Panc1 (cell line): ENCODE measurements around the gene DOCK3. TPM values are rescaled to one million over a fixed set of nuclear protein-coding genes. Genes with fewer than 3 reads are reported as not detected.

Experiments used
- ATAC-seq: fragments of 200-7000 bp; cut with Tn5 transposase; 2 replicates; pipeline ENCODE4 v1.9.1; 2020; ENCODE audit warnings: mild to moderate bottlenecking, moderate library complexity
- BruUV-seq: library from RNA; stranded (reverse); fragments of 400-500 nt; replicated peaks from 2 replicates; lab custom pipeline; 2021; lab: Mats Ljungman, UMichigan
- CTCF ChIA-PET: fragments of 300-600 bp; sonication (Branson Sonifier 250); formaldehyde crosslinking; loops from one replicate; lab custom pipeline; 2022; ENCODE audit warnings: antibody characterized with exemption; lab: Charles Lee
- POLR2A ChIA-PET: fragments of 300-600 bp; sonication (Branson Sonifier 250); formaldehyde crosslinking; loops from one replicate; lab custom pipeline; 2022; ENCODE audit warnings: antibody characterized with exemption; lab: Charles Lee
- DNase-seq: peaks from one replicate; pipeline ENCODE4 v3.0.0-alpha.2; 2010; ENCODE audit warnings: low read depth, low spot score
- H3K27ac ChIP-seq: 2 replicates; pipeline ENCODE4 v1.5.1; 2011; ENCODE audit warnings: mild to moderate bottlenecking, low read length, inconsistent platforms
- H3K27me3 ChIP-seq: fragments of 200-500 bp; sonication (Bioruptor generic); 2 replicates; pipeline ENCODE4 v1.6.0; 2014; ENCODE audit warnings: low read length, inconsistent platforms; ENCODE audit not compliant: control insufficient read depth, insufficient read depth
- H3K36me3 ChIP-seq: fragments of 200-500 bp; sonication (Bioruptor generic); 2 replicates; pipeline ENCODE4 v1.5.1; 2014; ENCODE audit warnings: inconsistent platforms, mild to moderate bottlenecking, low read length, moderate library complexity; ENCODE audit not compliant: control insufficient read depth, insufficient read depth
- H3K4me1 ChIP-seq: 2 replicates; pipeline ENCODE4 v1.5.1; 2011; ENCODE audit warnings: inconsistent platforms, mild to moderate bottlenecking, low read length, moderate library complexity; ENCODE audit not compliant: control insufficient read depth, insufficient read depth
- H3K4me3 ChIP-seq, 2 experiments: 2 replicates each; pipeline ENCODE4 v1.5.1; 2011 to 2012; ENCODE audit warnings: low read depth in 2 of 2, low read length in 2 of 2, mild to moderate bottlenecking in 2 of 2, inconsistent platforms in 1 of 2, moderate library complexity in 1 of 2
- H3K9me3 ChIP-seq: fragments of 200-500 bp; sonication (Bioruptor generic); 2 replicates; pipeline ENCODE4 v1.5.1; 2014; ENCODE audit warnings: low read depth, mild to moderate bottlenecking, inconsistent platforms, low read length, moderate library complexity; ENCODE audit not compliant: control insufficient read depth, insufficient read depth
- POLR2AphosphoS5 ChIP-seq: IDR thresholded peaks from 2 replicates; pipeline ENCODE4 v1.6.1; 2012; ENCODE audit warnings: mild to moderate bottlenecking, low read depth, low read length, moderate library complexity
- SIN3A ChIP-seq: IDR thresholded peaks from 2 replicates; pipeline ENCODE4 v1.6.1; 2012; ENCODE audit warnings: low read depth, mild to moderate bottlenecking, low read length, moderate library complexity, borderline replicate concordance; ENCODE audit not compliant: insufficient read depth
- TCF7L2 ChIP-seq: IDR thresholded peaks from 2 replicates; pipeline ENCODE4 v1.6.1; 2011; ENCODE audit warnings: mild to moderate bottlenecking, low read depth, low read length, inconsistent platforms
- in situ Hi-C: cut with HindIII; loops from 2 replicates; pipeline ENCODE4 v1.10.0; 2016; ENCODE audit warnings: low sequenced_read_pairs, low pct_unique_long_range_greater_than_20kb
- intact Hi-C: fragments of 100-400 bp; cut with micrococcal nuclease; formaldehyde crosslinking; loops from one replicate; pipeline ENCODE4 v1.10.0; 2022; ENCODE audit not compliant: unreplicated experiment
- total RNA-seq: library from RNA; stranded (reverse); gene quantifications from one replicate; pipeline ENCODE4 v1.2.1, GENCODE V29; 2021; ENCODE audit not compliant: unreplicated experiment
- TF ChIP-seq, protein P1 (sequence below), 2 experiments: IDR thresholded peaks; 2 replicates each; pipeline ENCODE4 v1.6.1; 2011 to 2012; ENCODE audit warnings: low read depth in 2 of 2, control low read depth in 1 of 2, low read length in 1 of 2, mild to moderate bottlenecking in 1 of 2, moderate library complexity in 1 of 2; ENCODE audit not compliant: insufficient read depth in 1 of 2
- TF ChIP-seq, protein P2 (sequence below): fragments of 450-650 bp; IDR thresholded peaks from 2 replicates; pipeline ENCODE4 v1.5.1; 2017; ENCODE audit warnings: mild to moderate bottlenecking

Gene DOCK3
- total RNA-seq, 1 experiment from 2014 or later = 0.21 TPM

- ATAC-seq (no peak), DNase-seq (no peak)
- in situ Hi-C loops (no loop called here), intact Hi-C loops (loop anchor here (10.0 kb wide), 1 partner anchor 701 kb away; the partner anchor contains the start of gene DOCK3)
- no peak for TF ChIP-seq POLR2AphosphoS5
- TF ChIP-seq TCF7L2 = no peak
- TF ChIP-seq, protein P1, sequence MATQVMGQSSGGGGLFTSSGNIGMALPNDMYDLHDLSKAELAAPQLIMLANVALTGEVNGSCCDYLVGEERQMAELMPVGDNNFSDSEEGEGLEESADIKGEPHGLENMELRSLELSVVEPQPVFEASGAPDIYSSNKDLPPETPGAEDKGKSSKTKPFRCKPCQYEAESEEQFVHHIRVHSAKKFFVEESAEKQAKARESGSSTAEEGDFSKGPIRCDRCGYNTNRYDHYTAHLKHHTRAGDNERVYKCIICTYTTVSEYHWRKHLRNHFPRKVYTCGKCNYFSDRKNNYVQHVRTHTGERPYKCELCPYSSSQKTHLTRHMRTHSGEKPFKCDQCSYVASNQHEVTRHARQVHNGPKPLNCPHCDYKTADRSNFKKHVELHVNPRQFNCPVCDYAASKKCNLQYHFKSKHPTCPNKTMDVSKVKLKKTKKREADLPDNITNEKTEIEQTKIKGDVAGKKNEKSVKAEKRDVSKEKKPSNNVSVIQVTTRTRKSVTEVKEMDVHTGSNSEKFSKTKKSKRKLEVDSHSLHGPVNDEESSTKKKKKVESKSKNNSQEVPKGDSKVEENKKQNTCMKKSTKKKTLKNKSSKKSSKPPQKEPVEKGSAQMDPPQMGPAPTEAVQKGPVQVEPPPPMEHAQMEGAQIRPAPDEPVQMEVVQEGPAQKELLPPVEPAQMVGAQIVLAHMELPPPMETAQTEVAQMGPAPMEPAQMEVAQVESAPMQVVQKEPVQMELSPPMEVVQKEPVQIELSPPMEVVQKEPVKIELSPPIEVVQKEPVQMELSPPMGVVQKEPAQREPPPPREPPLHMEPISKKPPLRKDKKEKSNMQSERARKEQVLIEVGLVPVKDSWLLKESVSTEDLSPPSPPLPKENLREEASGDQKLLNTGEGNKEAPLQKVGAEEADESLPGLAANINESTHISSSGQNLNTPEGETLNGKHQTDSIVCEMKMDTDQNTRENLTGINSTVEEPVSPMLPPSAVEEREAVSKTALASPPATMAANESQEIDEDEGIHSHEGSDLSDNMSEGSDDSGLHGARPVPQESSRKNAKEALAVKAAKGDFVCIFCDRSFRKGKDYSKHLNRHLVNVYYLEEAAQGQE (IDR thresholded peaks at IDR 0.05; ENCODE audit: insufficient read depth in 1 of 2, low read depth in 2 of 2, low read length in 1 of 2) = no peak
- no peak for TF ChIP-seq SIN3A
- TF ChIP-seq, protein P2, sequence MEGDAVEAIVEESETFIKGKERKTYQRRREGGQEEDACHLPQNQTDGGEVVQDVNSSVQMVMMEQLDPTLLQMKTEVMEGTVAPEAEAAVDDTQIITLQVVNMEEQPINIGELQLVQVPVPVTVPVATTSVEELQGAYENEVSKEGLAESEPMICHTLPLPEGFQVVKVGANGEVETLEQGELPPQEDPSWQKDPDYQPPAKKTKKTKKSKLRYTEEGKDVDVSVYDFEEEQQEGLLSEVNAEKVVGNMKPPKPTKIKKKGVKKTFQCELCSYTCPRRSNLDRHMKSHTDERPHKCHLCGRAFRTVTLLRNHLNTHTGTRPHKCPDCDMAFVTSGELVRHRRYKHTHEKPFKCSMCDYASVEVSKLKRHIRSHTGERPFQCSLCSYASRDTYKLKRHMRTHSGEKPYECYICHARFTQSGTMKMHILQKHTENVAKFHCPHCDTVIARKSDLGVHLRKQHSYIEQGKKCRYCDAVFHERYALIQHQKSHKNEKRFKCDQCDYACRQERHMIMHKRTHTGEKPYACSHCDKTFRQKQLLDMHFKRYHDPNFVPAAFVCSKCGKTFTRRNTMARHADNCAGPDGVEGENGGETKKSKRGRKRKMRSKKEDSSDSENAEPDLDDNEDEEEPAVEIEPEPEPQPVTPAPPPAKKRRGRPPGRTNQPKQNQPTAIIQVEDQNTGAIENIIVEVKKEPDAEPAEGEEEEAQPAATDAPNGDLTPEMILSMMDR = no peak
- no TSS peak for BruUV-seq
- H3K27ac ChIP-seq = no peak overlapping the region
- H3K27me3 ChIP-seq = no peaks in the 10 kb centered on the region
- H3K4me3 ChIP-seq = no peak overlapping the region
- H3K4me1 ChIP-seq = no peaks in the 10 kb centered on the region
- H3K36me3 ChIP-seq = no peaks in the 10 kb centered on the region
- no peaks in the 10 kb centered on the region for H3K9me3 ChIP-seq
- POLR2A ChIA-PET = no interaction called here
- CTCF ChIA-PET = no interaction called here
Observed at GRCh38 chr3:51375571-51375970, 700.8 kb downstream of the DOCK3 start.

GRCh38 chr3:51378065-51378464 is 703.3 kb downstream of the DOCK3 start:
- Histone ChIP-seq H3K27ac (no peak overlapping the region), H3K9me3 (no peaks in the 10 kb centered on the region), H3K36me3 (no peaks in the 10 kb centered on the region), H3K4me1 (no peaks in the 10 kb centered on the region), H3K4me3 (no peak overlapping the region), H3K27me3 (no peaks in the 10 kb centered on the region)
- TF ChIP-seq TCF7L2 (no peak), POLR2AphosphoS5 (no peak), SIN3A (no peak)
- TF ChIP-seq, protein P1 (IDR thresholded peaks at IDR 0.05; ENCODE audit: insufficient read depth in 1 of 2, low read depth in 2 of 2, low read length in 1 of 2) = no peak
- in situ Hi-C loops = no loop called here
- POLR2A ChIA-PET = no interaction called here
- DNase-seq = no peak
- CTCF ChIA-PET = no interaction called here
- no TSS peak for BruUV-seq
- no peak for ATAC-seq
- intact Hi-C loops = loop anchor here (10.0 kb wide), 1 partner anchor 703 kb away; the partner anchor contains the start of gene DOCK3
